RWPE2 (cell line): ENCODE measurements around the gene ASB13.

Experiments used
- ATAC-seq: fragments of 200-7000 bp; cut with Tn5 transposase; 3 replicates; pipeline ENCODE4 v1.9.1; 2021; ENCODE audit warnings: low read depth
- DNase-seq: peaks from one replicate; pipeline ENCODE4 v3.0.0-alpha.2; 2020; ENCODE audit warnings: low spot score
- H3K27ac ChIP-seq: fragments of 450-650 bp; 2 replicates; pipeline ENCODE4 v1.5.1; 2017; ENCODE audit warnings: mild to moderate bottlenecking; ENCODE audit not compliant: poor library complexity, severe bottlenecking
- H3K27me3 ChIP-seq: fragments of 250-450 bp; sonication (Bioruptor Pico); 2 replicates; pipeline ENCODE4 v1.5.1; 2021; ENCODE audit warnings: mild to moderate bottlenecking, moderate library complexity; ENCODE audit not compliant: insufficient read depth, poor library complexity, severe bottlenecking
- H3K36me3 ChIP-seq: fragments of 250-450 bp; sonication (Bioruptor Pico); 2 replicates; pipeline ENCODE4 v1.5.1; 2020; ENCODE audit warnings: low read depth, mild to moderate bottlenecking, moderate library complexity
- H3K4me1 ChIP-seq: fragments of 250-450 bp; sonication (Bioruptor Pico); 2 replicates; pipeline ENCODE4 v1.5.1; 2021; ENCODE audit warnings: mild to moderate bottlenecking, moderate library complexity; ENCODE audit not compliant: insufficient read depth, poor library complexity, severe bottlenecking
- H3K4me3 ChIP-seq: fragments of 250-450 bp; sonication (Bioruptor Pico); 2 replicates; pipeline ENCODE4 v1.5.1; 2021; ENCODE audit warnings: mild to moderate bottlenecking, moderate library complexity; ENCODE audit not compliant: severe bottlenecking
- H3K9me3 ChIP-seq: fragments of 250-450 bp; sonication (Bioruptor Pico); 2 replicates; pipeline ENCODE4 v1.5.1; 2021; ENCODE audit warnings: mild to moderate bottlenecking, moderate library complexity; ENCODE audit not compliant: severe bottlenecking
- CTCF ChIP-seq: fragments of 450-650 bp; IDR thresholded peaks from one replicate; pipeline ENCODE4 v1.5.1; 2017; ENCODE audit warnings: mild to moderate bottlenecking, moderate library complexity; ENCODE audit not compliant: poor library complexity, severe bottlenecking

ASB13 gene

GRCh38 chr10:5659702-5660528 lies 6.5 kb downstream of the ASB13 start:
- Histone ChIP-seq H3K4me1 (peaks cover 4% of the 10 kb centered on the region), H3K36me3 (no peaks in the 10 kb centered on the region), H3K9me3 (no peaks in the 10 kb centered on the region), H3K27ac (peak overlapping the region; percentile 19), H3K27me3 (no peaks in the 10 kb centered on the region), H3K4me3 (no peak overlapping the region)
- TF ChIP-seq CTCF = peak; percentile 17
- ATAC-seq (peak; percentile 98), DNase-seq (peak; percentile 77)

- ATAC-seq (no peak), DNase-seq (no peak)
- Histone ChIP-seq H3K4me1 (peaks cover 4% of the 10 kb centered on the region), H3K4me3 (no peak overlapping the region), H3K27ac (no peak overlapping the region), H3K27me3 (no peaks in the 10 kb centered on the region), H3K9me3 (no peaks in the 10 kb centered on the region), H3K36me3 (no peaks in the 10 kb centered on the region)
- no peak for TF ChIP-seq CTCF
Observed at GRCh38 chr10:5658871-5659618, 7.3 kb downstream of the ASB13 start.

- H3K9me3 ChIP-seq = no peaks in the 10 kb centered on the region
- DNase-seq (no peak), ATAC-seq (no peak)
- H3K4me1 ChIP-seq = peaks cover 4% of the 10 kb centered on the region
- H3K27me3 ChIP-seq = no peaks in the 10 kb centered on the region
- H3K4me3 ChIP-seq = no peak overlapping the region
- H3K27ac ChIP-seq = no peak overlapping the region
- no peak for TF ChIP-seq CTCF
- H3K36me3 ChIP-seq = no peaks in the 10 kb centered on the region
Observed at GRCh38 chr10:5656737-5657579, 9.4 kb downstream of the ASB13 start.

- no peaks in the 10 kb centered on the region for H3K9me3 ChIP-seq
- TF ChIP-seq CTCF = no peak
- H3K4me1 ChIP-seq = peaks cover 2% of the 10 kb centered on the region
- no peak overlapping the region for H3K4me3 ChIP-seq
- H3K36me3 ChIP-seq = no peaks in the 10 kb centered on the region
- H3K27ac ChIP-seq = no peak overlapping the region
- H3K27me3 ChIP-seq = no peaks in the 10 kb centered on the region
- DNase-seq (no peak), ATAC-seq (no peak)
Observed at GRCh38 chr10:5655121-5655520, 11.3 kb downstream of the ASB13 start.
